H9 (cell line): Measurements from ENCODE around the gene INSR. TPM values are rescaled to one million over a fixed set of nuclear protein-coding genes. Genes with fewer than 3 reads are reported as not detected.
A peak's percentile ranks its signal among the peaks of the same experiment; 100 is the strongest.

Source experiments
- DNase-seq: peaks from one replicate; pipeline ENCODE4 v3.0.0-alpha.2; 2017
- H2AFZ ChIP-seq: one replicate; pipeline ENCODE4 v1.6.1; 2013; ENCODE audit warnings: mild to moderate bottlenecking, low read length, control low read depth, moderate library complexity
- H2AK5ac ChIP-seq: 2 replicates; pipeline ENCODE4 v1.6.1; 2013; ENCODE audit warnings: low read length, control low read depth, mixed read lengths; ENCODE audit not compliant: insufficient read length
- H2BK120ac ChIP-seq: one replicate; pipeline ENCODE4 v1.6.1; 2013; ENCODE audit warnings: low read depth, mild to moderate bottlenecking, low read length, control low read depth, inconsistent platforms; ENCODE audit not compliant: poor library complexity, severe bottlenecking
- H2BK12ac ChIP-seq: 2 replicates; pipeline ENCODE4 v1.6.1; 2013; ENCODE audit warnings: low read length, control low read depth, mixed read lengths, low read depth; ENCODE audit not compliant: insufficient read length
- H2BK15ac ChIP-seq: 2 replicates; pipeline ENCODE4 v1.6.1; 2013; ENCODE audit warnings: low read depth, low read length, control low read depth
- H2BK20ac ChIP-seq: one replicate; pipeline ENCODE4 v1.6.1; 2013; ENCODE audit warnings: low read depth, mild to moderate bottlenecking, low read length, control low read depth, inconsistent platforms; ENCODE audit not compliant: poor library complexity, severe bottlenecking
- H2BK5ac ChIP-seq: 2 replicates; pipeline ENCODE4 v1.6.1; 2013; ENCODE audit warnings: low read length, control low read depth, mixed read lengths; ENCODE audit not compliant: insufficient read length
- H3K14ac ChIP-seq: 2 replicates; pipeline ENCODE4 v1.6.1; 2013; ENCODE audit warnings: low read length, control low read depth; ENCODE audit not compliant: insufficient read depth
- H3K18ac ChIP-seq: 2 replicates; pipeline ENCODE4 v1.6.1; 2013; ENCODE audit warnings: low read depth, mild to moderate bottlenecking, mixed read lengths, low read length, control low read depth; ENCODE audit not compliant: insufficient read length
- H3K23ac ChIP-seq: 2 replicates; pipeline ENCODE4 v1.6.1; 2013; ENCODE audit warnings: low read length, control low read depth, mixed read lengths, low read depth; ENCODE audit not compliant: insufficient read length
- H3K23me2 ChIP-seq: 2 replicates; pipeline ENCODE4 v1.6.1; 2013; ENCODE audit warnings: low read depth, mild to moderate bottlenecking, mixed read lengths, low read length, control low read depth; ENCODE audit not compliant: insufficient read length, poor library complexity, severe bottlenecking
- H3K27ac ChIP-seq: 2 replicates; pipeline ENCODE4 v1.5.1; 2013; ENCODE audit warnings: low read length, control low read depth, mixed read lengths, low read depth; ENCODE audit not compliant: insufficient read length
- H3K27me3 ChIP-seq: 2 replicates; pipeline ENCODE4 v1.6.1; 2013; ENCODE audit warnings: low read length, control low read depth, inconsistent platforms; ENCODE audit not compliant: insufficient read depth
- H3K4ac ChIP-seq: 2 replicates; pipeline ENCODE4 v1.6.1; 2013; ENCODE audit warnings: low read depth, mild to moderate bottlenecking, control low read depth, inconsistent platforms, low read length, moderate library complexity
- H3K4me1 ChIP-seq: 2 replicates; pipeline ENCODE4 v1.6.1; 2013; ENCODE audit warnings: low read length, control low read depth, inconsistent platforms; ENCODE audit not compliant: insufficient read depth
- H3K4me2 ChIP-seq: 2 replicates; pipeline ENCODE4 v1.6.1; 2013; ENCODE audit warnings: low read length, control low read depth, mixed read lengths; ENCODE audit not compliant: insufficient read length, insufficient read depth
- H3K56ac ChIP-seq: 2 replicates; pipeline ENCODE4 v1.6.1; 2013; ENCODE audit warnings: low read depth, mild to moderate bottlenecking, mixed read lengths, low read length, control low read depth; ENCODE audit not compliant: insufficient read length
- H3K79me1 ChIP-seq: 2 replicates; pipeline ENCODE4 v1.6.1; 2013; ENCODE audit warnings: low read depth, mild to moderate bottlenecking, moderate library complexity, low read length, control low read depth, inconsistent platforms; ENCODE audit not compliant: insufficient read depth, poor library complexity, severe bottlenecking
- H3K79me2 ChIP-seq: 2 replicates; pipeline ENCODE4 v1.6.1; 2013; ENCODE audit warnings: low read length, control low read depth, inconsistent platforms; ENCODE audit not compliant: insufficient read depth
- H3K9ac ChIP-seq: 2 replicates; pipeline ENCODE4 v1.6.1; 2013; ENCODE audit warnings: low read length, control low read depth, mixed read lengths; ENCODE audit not compliant: insufficient read length; ENCODE audit errors: extremely low read depth
- H3K9me3 ChIP-seq: one replicate; pipeline ENCODE4 v1.6.1; 2013; ENCODE audit warnings: low read depth, low read length, inconsistent platforms; ENCODE audit not compliant: control insufficient read depth
- H3T11ph ChIP-seq: one replicate; pipeline ENCODE4 v1.6.1; 2013; ENCODE audit warnings: mild to moderate bottlenecking, low read length, control low read depth, inconsistent platforms
- H4K20me1 ChIP-seq: one replicate; pipeline ENCODE4 v1.6.1; 2013; ENCODE audit not compliant: control insufficient read depth, insufficient read length, insufficient read depth
- H4K5ac ChIP-seq: 2 replicates; pipeline ENCODE4 v1.6.1; 2013; ENCODE audit warnings: low read depth, mild to moderate bottlenecking, mixed read lengths, low read length, control low read depth; ENCODE audit not compliant: insufficient read length
- H4K8ac ChIP-seq: replicated peaks from 2 replicates; pipeline ENCODE4 v1.6.1; 2013; ENCODE audit warnings: low read length, control low read depth, mixed read lengths, low read depth; ENCODE audit not compliant: insufficient read length
- H4K91ac ChIP-seq: 2 replicates; pipeline ENCODE4 v1.6.1; 2013; ENCODE audit warnings: low read depth, mild to moderate bottlenecking, moderate library complexity, mixed read lengths, low read length, control low read depth; ENCODE audit not compliant: insufficient read length
- H3K27ac Mint-ChIP-seq, 3 experiments: 2 replicates in 2 of 3; 3 replicates in 1 of 3; pipeline ENCODE4 v1.8.0; 2020 to 2021; ENCODE audit warnings: mixed read lengths in 3 of 3, mild to moderate bottlenecking in 1 of 3, moderate library complexity in 1 of 3
- H3K27me3 Mint-ChIP-seq: 2 replicates; pipeline ENCODE4 v1.8.0; 2021; ENCODE audit warnings: low read depth, mild to moderate bottlenecking, moderate library complexity, mixed read lengths
- H3K36me3 Mint-ChIP-seq, 3 experiments: 2 replicates in 2 of 3; 3 replicates in 1 of 3; pipeline ENCODE4 v1.8.0; 2020 to 2021; ENCODE audit warnings: low read depth in 3 of 3, mixed read lengths in 3 of 3; ENCODE audit not compliant: insufficient read depth in 1 of 3
- H3K4me1 Mint-ChIP-seq, 2 experiments: 2 replicates each; pipeline ENCODE4 v1.8.0; 2020; ENCODE audit warnings: mixed read lengths in 2 of 2
- H3K4me3 Mint-ChIP-seq, 2 experiments: 2 replicates in 1 of 2; 3 replicates in 1 of 2; pipeline ENCODE4 v1.8.0; 2020 to 2021; ENCODE audit warnings: mild to moderate bottlenecking in 2 of 2, mixed read lengths in 2 of 2, moderate library complexity in 1 of 2
- H3K9me3 Mint-ChIP-seq, 2 experiments: 2 replicates in 1 of 2; 3 replicates in 1 of 2; pipeline ENCODE4 v1.8.0; 2020; ENCODE audit warnings: mild to moderate bottlenecking in 2 of 2, mixed read lengths in 2 of 2, moderate library complexity in 1 of 2
- WGBS: extraction: QIAGEN DNeasy Blood & Tissue Kit; methylation state at CpG from one replicate; pipeline ENCODE4 v1.1.7; 2013; ENCODE audit warnings: missing lambda C conversion rate, low lambda C conversion rate, mixed read lengths; ENCODE audit not compliant: insufficient read length; ENCODE audit errors: extremely low coverage; 5-methylcytosine and 5-hydroxymethylcytosine counted together
- total RNA-seq: library from RNA; stranded (reverse); gene quantifications from 2 replicates; pipeline ENCODE4 v1.2.1, GENCODE V29; 2021
- TF ChIP-seq, protein P1 (sequence below): fragments of 200-600 bp; sonication (generic); conservative IDR thresholded peaks from 3 replicates; pipeline ENCODE4 v1.8.0; 2021; ENCODE audit warnings: antibody characterized with exemption, mild to moderate bottlenecking

INSR gene
- total RNA-seq, 1 experiment from 2014 or later: 39.8 TPM

DNA sequence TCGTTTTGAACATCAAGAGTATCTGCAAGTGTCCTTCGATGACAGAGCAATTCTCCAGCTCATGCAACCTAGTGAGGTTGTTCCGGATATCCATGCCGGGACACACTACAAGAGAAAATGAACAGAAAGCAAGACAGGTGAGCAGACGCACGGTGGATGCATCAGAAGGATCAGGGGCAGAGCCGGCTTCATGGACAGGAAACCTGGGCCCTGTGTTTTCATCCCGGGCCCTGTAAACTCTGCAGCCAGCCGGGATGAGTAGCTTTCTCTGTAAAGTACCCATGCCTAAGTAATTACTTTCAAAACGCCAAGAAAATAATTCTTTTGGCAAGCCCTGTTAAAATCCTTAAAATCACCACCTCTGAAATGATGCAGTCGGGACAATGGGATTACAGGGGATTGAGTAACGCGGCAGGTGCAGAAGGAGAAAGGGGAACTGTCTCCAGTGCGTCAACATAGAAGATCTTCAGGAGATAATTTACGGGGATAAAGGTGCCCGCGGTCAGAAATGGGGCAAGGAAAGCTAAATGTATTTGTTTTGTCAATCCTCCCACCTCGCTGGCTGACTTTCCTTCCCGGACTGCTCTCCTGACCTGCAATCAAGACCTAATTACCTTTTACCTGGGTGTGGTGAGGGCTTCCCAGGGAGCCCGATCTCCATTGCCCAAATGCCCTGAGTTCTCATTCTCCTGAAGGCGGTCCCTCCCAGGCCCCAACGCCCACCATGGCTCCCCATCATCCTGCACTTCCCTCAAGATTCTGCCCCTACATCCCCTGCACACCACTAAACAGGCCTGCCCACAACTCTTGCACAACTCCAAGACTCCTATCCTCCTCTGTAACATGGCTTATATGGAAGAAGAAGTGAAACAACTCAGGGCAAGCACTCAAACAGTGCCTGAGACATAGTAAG, 26.2 kb downstream of the INSR start:
- Histone ChIP-seq H4K91ac (no peak overlapping the region), H4K20me1 (no peaks in the 10 kb centered on the region), H3K4me1 (no peaks in the 10 kb centered on the region), H3K79me2 (peaks cover 4% of the 10 kb centered on the region; the same call in 1 of the 2 replicates), H3K4ac (no peak overlapping the region), H2BK12ac (no peak overlapping the region), H2BK15ac (no peak overlapping the region), H3K23me2 (no peaks in the 10 kb centered on the region), H3K9ac (no peak overlapping the region), H3K27me3 (no peaks in the 10 kb centered on the region), H3K27ac (no peak overlapping the region), H2BK20ac (no peak overlapping the region), H3K4me2 (no peak overlapping the region), H3K9me3 (no peaks in the 10 kb centered on the region), H3K18ac (no peak overlapping the region), H3K56ac (no peak overlapping the region), H4K5ac (no peak overlapping the region), H2BK5ac (no peak overlapping the region), H3K23ac (no peak overlapping the region), H2BK120ac (no peak overlapping the region), H2AFZ (no peak overlapping the region), H3K79me1 (peaks cover 3% of the 10 kb centered on the region), H4K8ac (no peak overlapping the region), H3K14ac (no peak overlapping the region), H3T11ph (no peak overlapping the region), H2AK5ac (no peak overlapping the region)
- no peak for DNase-seq
- Mint-ChIP-seq H3K4me1 (peaks cover 2 to 26% of the 10 kb centered on the region in 2 experiments; a peak in 3 of 4 replicates), H3K27ac (peak overlapping the region; percentile 1 to 69 (median 32); a peak in 3 of 7 replicates), H3K36me3 (peaks cover 14 to 22% (median 20%) of the 10 kb centered on the region in 3 experiments; a peak in 6 of 7 replicates), H3K27me3 (no peaks in the 10 kb centered on the region), H3K9me3 (no peaks in the 10 kb centered on the region), H3K4me3 (no peak overlapping the region)
- WGBS: no CpG with 5 or more reads among the region's 22 CpGs
- TF ChIP-seq, protein P1, sequence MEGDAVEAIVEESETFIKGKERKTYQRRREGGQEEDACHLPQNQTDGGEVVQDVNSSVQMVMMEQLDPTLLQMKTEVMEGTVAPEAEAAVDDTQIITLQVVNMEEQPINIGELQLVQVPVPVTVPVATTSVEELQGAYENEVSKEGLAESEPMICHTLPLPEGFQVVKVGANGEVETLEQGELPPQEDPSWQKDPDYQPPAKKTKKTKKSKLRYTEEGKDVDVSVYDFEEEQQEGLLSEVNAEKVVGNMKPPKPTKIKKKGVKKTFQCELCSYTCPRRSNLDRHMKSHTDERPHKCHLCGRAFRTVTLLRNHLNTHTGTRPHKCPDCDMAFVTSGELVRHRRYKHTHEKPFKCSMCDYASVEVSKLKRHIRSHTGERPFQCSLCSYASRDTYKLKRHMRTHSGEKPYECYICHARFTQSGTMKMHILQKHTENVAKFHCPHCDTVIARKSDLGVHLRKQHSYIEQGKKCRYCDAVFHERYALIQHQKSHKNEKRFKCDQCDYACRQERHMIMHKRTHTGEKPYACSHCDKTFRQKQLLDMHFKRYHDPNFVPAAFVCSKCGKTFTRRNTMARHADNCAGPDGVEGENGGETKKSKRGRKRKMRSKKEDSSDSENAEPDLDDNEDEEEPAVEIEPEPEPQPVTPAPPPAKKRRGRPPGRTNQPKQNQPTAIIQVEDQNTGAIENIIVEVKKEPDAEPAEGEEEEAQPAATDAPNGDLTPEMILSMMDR: no peak
